ENCODE results near the gene LCN9.

- TF ChIP-seq, protein P1, sequence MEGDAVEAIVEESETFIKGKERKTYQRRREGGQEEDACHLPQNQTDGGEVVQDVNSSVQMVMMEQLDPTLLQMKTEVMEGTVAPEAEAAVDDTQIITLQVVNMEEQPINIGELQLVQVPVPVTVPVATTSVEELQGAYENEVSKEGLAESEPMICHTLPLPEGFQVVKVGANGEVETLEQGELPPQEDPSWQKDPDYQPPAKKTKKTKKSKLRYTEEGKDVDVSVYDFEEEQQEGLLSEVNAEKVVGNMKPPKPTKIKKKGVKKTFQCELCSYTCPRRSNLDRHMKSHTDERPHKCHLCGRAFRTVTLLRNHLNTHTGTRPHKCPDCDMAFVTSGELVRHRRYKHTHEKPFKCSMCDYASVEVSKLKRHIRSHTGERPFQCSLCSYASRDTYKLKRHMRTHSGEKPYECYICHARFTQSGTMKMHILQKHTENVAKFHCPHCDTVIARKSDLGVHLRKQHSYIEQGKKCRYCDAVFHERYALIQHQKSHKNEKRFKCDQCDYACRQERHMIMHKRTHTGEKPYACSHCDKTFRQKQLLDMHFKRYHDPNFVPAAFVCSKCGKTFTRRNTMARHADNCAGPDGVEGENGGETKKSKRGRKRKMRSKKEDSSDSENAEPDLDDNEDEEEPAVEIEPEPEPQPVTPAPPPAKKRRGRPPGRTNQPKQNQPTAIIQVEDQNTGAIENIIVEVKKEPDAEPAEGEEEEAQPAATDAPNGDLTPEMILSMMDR (IDR thresholded peaks at IDR 0.05), result no peak
- TF ChIP-seq EP300 (IDR thresholded peaks at IDR 0.05; ENCODE audit: low read depth), result no peak
Observed at GRCh38 chr9:135712613-135713295, 49.6 kb downstream of the LCN9 start.

All from transverse colon (tissue), 3 donors.